Stimulated activated CD4-positive, alpha-beta T cell treated with anti-CD3 and anti-CD28 coated beads, Interleukin-15, amount 100 ng/mL, for 48 hours (primary cell): ENCODE measurements around the gene KLHL3.

Experiments
- DNase-seq, 2 donors: peaks; one replicate each; pipeline ENCODE4 v3.0.0-alpha.2; 2020; ENCODE audit warnings: low read depth in 2 of 2

The KLHL3 gene

DNA sequence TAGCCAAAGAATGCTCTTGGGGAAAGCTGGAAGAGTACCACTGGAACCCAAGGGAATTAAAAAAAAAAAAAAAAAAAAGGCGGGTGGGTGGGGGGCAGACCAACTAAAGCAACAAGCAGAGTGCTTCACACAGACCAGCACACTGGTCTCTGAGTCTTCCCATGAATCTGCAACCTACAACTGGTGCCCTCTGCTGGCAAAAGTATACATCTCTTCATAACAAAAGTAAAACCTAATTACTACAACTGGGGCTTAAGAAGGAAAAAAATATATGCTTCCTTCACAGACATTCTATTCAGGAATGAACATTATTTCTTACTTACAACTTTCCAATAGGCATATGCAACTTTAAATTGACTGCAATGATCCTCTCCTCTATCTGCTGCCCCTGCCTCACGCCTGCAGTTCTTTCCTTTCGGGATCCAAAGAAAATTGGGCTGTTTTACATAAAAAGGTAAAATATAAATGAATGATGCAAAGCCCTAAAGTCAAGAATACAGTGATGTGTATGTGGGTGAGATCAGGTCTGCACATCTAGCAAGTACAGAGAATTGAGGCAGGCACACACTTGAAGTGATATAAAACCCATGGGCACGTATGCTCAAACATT is 7.2 kb upstream of the KLHL3 start:
- DNase-seq: no peak

DNA sequence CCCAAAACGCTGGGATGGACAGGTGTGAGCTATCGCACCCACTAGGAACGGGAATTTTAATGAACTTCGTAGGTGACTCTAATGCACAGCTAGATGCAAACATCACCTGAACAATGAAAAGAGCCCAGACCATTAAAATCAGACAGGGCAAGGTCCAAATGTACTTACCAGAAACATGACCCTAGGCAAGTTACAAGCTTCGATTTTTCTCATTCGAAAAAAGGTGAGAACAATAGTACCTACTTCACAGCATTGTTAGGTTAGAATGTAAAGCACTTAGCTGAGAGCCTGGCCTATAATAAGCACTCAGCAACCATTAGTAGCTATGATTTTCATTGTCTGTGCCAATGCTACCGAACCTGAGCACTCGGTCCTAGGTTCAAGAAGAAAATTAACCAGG is 5.8 kb upstream of the KLHL3 start:
- no peak for DNase-seq

DNA sequence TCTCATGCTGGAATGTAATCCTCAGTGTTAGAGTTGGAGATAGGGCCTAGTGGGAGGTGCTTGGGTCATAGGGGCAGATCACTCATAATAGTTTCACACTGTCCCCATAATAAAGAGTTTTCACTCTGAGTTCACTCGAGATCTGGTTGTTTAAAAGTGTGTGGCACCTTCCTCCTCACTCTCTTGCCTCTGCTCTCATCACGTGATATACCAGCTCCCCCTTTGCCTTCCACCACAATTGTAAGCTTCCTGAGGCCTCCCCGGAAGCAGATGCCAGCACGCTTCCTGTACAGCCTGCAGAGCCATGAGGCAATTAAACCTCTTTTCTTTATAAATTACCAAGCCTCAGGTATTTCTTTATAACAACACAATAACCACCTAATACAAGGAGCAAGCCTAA is 3.8 kb upstream of the KLHL3 start:
- no peak for DNase-seq

DNA sequence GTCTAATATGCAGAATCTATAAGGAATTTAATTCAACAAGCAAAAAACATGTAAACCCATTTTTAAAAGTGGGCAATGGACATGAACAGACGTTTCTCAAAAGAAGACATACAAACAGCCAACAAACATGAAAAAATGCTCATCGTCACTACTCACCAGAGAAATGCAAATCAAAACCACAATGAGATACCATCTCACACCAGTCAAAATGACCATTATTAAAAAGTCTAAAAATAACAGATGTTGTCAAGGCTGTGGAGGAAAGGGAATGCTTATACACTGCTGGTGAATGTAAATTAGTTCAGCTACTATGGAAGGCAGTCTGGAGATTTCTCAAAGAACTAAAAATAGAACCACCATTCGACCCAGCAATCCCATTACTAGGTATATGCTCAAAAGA is 3.1 kb upstream of the KLHL3 start:
- DNase-seq: no peak

DNA sequence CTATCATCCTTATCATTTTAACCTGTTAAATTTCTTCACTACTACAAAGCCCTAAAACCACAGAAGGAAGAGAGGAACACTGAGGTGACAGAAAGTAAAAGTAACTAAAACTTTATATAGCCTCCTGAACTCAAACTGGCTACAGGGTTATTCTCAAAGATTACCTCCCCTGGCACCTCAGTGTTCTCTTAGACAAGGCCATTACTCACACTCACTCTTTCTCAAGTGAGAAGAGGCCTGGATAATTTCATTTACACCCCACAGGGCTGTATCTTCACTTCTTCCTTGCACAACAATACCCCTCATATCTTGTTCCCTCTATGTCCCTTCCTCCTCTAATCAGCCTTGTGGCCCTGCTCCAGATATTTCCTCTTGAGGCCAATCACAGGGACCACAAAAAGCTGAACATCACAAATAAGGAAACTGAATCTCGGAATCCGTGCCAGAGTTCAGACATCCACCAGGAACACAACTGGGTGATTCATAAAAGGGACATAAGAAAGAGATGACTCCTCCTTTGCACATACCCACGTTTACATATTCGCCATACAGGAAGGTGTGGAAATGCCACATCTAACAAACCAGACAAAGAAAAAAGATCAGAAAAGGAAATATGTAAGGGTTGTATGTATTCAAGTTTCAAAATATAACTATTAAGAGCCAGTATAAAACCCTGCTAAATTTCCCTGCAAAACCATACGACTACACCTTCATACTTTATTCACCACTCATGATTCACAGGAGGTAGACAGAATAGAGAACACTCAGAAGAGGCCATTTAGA is 1.7 kb upstream of the KLHL3 start:
- no peak for DNase-seq

DNA sequence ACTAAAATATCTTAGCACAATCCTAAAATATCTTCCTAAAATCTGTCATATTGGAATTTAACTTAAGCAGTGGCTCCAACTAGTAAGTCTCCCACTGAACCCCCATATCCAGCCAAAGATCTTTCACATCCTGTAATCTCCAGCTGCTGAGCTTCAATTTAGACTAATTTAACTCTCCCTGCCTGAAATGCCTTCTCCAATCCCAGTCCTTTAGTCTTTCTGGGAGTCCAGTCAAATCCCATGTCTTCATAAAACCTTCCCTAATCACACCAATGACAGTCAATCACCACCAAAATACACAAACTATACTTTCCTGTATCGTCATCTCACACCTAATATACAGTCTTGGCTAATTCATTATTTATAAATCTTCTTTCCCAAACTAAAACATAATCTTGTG is 607 bp upstream of the KLHL3 start:
- DNase-seq: no peak

DNA sequence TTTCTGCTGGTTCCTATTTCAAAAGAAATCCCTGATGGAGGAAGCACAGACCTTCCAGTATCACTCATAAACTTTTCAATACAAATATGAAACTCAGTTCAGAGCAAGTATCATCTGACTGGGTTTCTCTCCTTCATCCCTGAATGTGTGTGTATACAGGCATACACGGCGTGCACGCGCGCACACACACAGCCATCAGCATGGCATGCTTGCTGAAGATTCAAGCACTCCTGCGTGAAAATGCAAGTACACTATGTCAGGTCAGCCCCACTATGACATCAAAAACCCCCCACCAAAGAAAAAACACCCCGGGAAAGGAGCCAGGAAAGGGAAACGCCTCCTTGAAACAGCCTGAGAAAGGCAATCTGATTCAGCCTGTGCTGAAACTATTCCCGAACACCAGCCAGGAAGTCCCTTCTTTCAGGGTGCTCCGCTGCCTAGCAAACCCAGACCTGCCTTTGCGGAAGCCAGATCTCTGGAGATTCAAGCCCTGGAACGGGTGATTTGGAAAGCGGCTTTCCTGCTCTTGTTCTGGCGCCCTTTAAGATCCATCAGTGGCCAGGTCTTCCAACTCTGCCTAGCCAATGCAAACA is 831 bp downstream of the KLHL3 start:
- no peak for DNase-seq

DNA sequence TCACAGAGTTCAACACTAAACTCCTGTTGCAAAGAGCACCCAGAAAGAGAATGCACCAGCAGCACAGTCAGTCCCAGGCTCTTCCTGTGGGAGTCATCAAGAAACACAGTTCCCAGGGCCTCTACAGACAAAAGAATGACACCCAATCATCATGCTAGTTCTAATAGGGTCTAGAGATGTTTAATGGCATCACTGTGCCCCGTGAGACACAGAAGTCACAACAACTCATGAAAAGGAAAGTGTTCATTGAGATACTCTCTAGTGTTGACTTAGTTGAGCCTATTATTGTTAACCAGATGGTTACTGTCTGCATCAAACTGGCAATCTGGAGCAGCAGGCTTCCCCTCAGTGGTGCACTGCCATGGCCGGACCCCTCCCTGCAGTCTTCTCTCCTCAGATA is 1.6 kb downstream of the KLHL3 start:
- DNase-seq: no peak

DNA sequence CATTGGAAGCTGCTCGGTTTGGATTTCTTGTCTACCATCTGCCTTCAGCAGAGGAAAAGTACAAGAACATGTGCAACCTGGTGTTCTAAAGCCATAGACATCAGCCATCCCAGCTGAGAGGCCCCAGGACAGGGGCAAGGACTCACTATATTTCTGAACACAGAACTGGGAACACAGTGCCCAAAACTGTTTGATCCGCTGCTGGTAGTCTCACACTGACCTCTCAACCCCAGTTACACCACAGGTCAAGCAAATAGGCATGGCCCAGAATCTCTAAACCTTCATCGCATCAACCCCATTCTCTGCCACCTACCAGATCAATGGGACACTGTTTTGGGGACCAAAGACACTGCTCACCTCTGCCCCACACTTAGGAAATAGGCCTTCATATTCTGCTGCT is 2.0 kb downstream of the KLHL3 start:
- DNase-seq: no peak

DNA sequence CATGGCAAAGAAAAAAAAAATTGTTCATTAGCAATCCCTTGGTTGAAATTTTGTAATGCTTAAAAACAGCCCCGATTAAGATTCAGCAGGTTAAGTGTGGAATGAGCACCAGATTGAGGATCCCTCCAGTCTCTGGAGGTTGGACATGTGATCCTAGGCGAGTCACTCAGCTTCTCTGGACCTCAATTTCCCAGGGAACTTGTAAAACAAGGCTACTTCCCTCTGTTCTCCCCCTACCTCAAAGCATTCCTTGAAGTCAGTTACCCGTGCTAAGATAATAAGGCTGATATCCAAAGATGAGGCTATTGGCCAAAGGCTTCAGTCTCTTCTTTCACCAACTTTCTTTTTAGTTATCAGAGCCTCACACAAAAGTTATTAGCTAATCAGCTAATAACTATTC is 2.9 kb downstream of the KLHL3 start:
- DNase-seq: no peak

DNA sequence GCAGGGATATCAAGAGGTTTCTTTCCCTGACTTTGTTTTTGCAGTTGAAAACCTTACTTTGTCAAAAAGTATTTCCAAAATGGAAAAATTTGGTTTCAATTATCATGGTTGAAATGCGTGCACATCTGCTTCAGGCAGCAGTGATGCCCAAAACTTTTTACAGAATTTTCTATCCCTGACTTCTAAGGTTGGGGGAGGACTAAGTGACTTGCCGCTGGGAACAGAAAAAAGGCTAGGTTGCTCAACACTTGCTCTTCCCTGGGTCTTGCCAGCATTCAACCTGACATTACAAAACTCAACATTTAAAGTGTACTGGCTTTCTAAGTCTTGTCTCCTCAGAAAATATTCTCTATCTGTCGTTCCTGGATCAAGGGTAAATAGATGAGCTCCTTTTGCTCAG is 4.7 kb downstream of the KLHL3 start:
- no peak for DNase-seq

DNA sequence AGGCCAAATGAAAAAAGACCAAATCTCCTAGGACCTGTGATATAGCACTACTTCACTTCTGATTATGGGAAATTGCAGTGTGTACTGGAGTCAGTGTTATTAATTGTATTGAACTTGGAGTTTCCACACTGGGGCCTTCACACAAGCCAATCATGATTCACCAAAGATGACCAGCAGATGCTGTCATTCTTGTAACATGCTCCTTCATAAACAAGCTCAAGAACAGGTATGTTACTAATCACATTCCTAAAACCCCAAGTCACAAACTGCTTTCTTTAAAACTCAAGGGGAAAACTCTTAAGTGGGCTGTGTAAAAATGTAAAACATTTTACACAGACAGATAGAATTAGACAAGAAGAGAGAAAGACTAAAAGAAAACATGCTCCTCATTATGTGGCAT is 5.6 kb downstream of the KLHL3 start:
- no peak for DNase-seq

DNA sequence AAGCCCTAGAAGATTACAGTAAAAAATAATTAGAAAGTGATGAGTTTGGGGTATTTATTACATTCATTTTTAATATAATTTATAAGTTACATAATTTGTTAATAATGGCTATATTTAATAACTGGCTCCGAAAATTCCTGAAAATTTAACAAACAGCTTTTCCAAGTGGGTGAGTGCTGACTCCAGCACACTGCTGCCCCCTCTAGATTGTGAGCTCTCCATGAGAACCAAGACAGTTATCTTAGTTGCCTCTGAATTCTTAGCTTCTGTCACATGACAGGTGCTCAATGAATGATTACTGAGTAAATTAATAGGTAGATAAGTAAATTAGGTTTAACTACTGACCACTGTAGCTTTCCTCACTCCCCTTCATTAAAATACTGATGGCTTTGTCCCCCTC is 7.8 kb downstream of the KLHL3 start:
- no peak for DNase-seq

DNA sequence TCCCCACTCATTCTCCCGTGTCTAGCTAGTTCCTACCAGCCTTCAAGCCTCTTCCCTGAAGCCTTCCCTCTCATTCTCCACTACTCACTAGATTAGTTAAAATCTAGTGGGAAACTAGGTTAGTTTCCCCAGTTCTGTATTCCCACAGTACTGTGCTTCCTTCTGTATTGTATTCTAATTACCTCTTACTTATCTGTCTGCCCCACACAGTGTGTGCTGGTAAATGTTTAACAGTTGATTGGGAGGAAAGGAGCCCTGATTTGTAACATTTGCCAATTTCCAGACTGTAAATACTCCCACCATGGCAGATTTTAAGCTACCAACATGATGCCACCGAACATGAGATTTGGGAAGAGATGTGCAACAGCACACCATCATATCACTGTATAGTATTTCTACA is 8.3 kb downstream of the KLHL3 start:
- DNase-seq: no peak

DNA sequence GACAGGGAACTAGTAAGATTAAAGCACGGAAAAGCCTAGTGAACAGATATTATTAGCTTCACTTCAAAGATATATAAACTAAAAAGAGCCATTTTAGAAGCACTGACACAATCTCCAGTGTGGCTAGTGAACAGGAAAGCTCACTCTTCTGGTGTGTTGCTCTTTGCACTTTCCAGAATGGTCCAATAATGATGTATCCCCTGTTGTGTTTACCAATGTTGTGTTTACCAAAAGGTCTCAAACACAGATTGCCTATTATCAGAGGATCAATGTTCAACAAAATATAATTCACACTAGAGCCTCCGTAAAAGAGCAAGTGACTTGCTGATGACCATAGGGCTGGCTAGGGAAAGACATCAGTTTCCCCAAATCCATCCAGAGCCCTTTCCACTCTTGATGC is 11.6 kb downstream of the KLHL3 start:
- no peak for DNase-seq

DNA sequence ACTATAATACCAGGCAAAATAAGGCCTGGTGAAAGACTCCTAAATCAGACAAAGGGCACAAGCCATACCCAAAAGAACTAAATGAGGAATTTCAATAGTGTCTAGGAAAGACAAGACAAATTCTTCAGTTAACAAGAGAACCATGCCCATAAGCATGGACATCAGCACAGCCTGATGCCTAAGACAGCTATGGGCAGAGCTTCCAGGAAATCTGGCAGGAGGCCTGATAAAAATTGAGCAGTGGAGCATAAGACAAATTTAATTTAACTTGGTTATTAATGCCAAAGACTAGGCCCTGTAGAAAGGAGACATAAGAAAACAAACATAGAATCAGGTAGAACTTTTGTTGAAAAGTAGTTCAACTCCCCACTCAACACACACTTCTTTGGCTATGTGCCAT is 17.3 kb downstream of the KLHL3 start:
- DNase-seq: no peak

DNA sequence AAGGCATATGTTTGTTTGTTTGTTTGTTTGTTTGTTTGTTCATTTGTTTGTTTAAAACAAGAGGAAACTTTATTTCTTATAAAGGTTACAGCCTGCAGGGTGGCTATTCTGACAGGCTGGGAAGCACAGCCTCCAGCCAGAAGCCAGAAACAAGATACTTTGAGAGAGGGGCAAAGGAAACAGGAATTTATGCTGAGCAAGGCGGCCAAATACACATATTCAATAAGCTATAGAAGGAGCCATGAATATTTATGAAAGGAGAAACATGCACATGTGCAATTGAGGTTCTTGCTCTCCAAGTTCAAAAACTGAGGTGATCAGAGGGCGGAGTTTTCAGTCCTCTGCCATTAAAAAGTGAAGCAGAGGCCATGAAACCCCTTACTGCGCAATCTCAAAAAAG is 19.6 kb downstream of the KLHL3 start:
- DNase-seq: no peak

DNA sequence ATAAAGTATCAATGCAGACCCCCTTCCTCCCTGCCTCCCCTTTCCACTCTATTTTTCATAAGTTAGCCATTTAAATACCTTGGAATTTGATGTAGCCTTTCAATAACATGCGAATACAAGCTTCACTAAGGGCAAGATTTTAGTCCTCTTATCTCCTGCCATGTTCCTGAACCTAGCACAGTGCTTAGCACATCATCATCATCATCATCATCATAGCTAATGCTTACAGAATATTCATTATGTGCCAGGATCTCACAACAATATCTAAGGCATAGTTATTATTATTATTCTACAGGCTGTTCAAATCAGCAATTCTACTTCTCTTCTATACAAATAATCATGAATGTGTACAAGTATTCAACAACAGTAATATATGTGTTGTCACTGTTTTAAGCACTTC is 20.4 kb downstream of the KLHL3 start:
- no peak for DNase-seq

DNA sequence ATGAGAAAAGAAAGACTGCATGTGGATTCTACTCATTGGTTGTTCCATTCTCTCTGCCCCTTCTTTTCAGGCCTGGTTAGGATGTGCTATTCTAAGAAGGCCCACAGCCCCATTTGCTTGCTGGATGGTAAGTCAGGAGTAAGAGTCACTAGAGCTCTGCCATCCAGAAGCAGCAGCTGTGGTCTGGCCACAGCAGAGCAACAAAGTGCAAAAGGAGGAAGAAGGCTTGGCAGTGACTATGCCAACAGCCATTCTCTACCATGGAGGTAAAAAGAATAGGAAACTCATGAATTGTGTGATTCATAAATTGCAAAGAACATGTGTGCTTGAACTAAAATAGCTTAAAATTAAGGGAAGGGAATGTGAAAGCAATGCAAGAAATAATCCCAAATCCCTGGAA is 20.9 kb downstream of the KLHL3 start:
- no peak for DNase-seq

DNA sequence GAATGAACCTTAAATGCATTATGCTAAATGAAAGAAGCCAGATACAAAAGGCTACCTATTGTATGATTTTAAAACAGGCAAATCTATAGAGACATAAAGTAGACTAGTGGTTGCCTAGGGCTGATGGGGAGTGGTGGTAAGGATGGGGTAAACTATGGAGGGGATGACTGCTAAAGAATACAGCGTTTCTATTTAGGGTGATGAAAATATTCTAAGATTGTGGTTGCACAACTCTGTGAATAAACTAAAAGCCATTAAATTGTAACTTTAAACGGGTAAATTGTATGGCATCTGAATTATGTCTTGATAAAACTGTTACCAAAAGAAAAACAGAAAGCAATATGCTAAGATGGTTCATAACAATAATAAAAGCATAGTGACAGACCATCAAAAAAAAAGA is 21.4 kb downstream of the KLHL3 start:
- no peak for DNase-seq

DNA sequence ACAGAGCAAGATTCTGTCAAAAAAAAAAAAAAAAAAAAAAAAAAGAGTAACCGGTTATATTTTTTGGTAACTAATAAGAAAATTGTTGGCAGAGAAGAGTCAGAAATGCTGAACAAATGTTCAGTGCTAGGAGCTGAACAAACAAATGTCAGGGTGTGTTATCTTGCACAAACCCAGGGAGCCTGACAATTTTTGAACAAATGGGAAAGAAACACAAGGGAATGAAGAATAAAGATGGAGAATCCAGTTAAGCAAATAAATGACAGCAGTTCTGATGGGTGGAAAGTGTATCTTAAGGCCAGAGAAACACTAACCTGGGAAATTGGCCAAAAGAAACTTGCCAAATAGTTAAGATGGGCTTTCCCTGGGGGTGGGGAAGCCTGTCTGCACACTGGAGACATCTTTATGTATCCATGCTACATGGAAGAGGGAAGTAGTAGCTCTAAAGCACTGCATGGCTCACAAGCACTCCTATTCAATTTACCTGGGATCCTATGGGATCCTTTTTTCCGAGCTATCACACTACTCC is 23.7 kb downstream of the KLHL3 start:
- DNase-seq: no peak

DNA sequence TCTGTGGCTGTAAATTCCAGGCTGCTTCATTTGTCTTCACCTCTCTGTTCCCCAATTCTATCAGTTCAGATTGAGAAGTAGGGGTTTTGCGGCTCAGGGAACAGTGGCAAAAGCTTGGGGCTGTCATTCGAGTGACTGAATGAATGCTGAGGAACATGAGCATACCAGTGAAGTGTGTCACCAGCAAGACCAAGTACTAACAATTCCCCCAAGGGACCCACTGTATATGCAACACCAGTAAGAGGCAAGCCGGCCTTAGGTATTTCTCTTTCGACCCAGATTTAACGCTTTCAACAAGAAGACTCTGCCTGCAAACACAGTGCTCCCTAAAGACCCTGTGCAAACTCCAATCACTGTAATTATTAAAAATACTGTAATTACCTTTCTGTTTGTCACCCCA is 25.8 kb downstream of the KLHL3 start:
- no peak for DNase-seq
